Stimulated activated CD8-positive, alpha-beta memory T cell treated with anti-CD3 and anti-CD28 coated beads, Interleukin-2, amount 100 ng/mL, for 1 hour (primary cell): ENCODE data around the gene IL9R.
"Not testable (repeated sequence)": the region's sequence is repeated elsewhere in the genome, so short reads cannot be mapped to it uniquely, and the experiment has no call there.

Source experiments
- DNase-seq, 2 donors: peaks; one replicate each; pipeline ENCODE4 v3.0.0-alpha.2; 2020; ENCODE audit warnings: low read depth in 2 of 2

Gene IL9R

DNA sequence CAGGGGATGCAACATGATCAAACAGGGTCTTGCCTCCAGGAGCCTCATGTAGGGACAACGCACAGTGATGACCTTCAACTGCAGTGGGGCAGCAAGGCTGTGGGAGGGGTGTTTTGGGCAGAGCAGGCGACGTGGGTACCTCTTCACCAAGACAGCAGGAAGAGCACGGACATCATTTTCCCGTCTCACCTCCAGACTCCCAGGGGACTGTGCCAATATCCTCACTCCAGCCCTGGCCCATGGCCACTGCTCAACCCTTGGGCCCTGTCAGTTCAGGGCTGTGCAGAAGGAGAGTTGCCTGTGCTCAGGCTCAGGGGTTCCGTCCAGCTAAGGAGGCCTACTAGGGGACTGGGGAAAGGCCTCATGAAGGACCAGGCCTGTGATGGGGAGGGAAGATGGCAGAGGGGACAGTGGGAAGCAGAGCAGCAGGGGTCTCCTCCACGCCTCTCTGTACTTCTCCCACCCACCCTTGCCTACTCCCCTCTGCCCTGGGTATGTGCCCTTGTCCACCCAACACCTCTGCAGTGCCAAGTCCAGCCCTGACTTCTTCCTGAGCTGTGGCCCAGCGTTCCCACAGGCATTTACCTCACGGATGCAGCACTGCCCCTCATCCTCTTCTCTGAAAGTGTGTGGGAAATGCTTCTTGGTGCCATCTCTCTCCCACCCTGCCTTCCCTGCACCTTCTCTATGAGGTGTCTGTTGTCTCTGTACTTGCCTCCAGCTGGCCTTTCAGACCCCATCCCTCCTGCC, 1.4 kb downstream of the IL9R start:
- DNase-seq, result no peak

DNA sequence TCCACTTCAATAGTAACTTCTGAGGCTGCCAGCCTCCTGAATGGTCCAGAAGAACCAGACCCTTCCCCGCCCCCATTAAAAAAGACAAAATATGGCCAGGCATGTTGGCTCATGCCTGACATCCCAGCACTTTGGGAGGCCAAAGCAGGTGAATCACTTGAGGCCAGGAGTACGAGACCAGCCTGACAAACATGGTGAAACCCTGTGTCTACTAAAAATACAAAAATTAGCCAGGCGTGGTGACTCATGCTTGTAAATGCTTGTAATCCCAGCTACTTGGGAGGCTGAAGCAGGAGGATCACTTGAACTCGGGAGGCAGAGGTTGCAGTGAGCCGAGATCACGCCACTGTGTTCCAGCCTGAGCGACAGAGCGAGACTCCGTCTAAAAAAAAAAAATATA, 2.3 kb downstream of the IL9R start:
- not testable (repeated sequence) for DNase-seq

DNA sequence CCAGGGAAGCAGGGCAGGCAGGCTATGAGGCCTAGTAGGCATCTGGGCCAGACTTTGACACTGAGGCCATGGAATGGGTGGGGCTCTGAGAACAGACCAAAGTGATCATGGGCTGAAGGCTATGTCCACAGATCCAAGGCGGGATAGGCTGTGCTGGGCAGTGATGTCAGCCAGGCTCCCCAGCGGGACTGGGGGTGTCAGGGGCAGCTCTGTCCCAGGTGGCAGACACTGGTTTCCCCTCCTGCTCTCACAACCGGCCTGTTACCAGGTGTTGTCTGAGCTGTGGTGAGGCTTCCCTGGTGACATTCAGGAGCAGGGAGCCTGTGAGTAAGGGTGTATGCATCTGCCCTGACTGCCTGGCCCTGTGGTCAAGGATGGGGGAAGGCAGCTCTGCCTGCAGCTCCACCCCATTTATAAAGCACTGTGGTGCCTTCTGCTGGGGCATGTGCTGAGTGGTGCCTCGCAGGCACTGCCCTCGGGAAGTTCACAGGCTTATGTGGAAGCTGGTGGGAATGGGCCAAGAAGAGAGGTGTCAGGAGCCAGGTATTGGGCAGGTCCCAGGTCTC, 2.9 kb downstream of the IL9R start:
- no peak for DNase-seq

DNA sequence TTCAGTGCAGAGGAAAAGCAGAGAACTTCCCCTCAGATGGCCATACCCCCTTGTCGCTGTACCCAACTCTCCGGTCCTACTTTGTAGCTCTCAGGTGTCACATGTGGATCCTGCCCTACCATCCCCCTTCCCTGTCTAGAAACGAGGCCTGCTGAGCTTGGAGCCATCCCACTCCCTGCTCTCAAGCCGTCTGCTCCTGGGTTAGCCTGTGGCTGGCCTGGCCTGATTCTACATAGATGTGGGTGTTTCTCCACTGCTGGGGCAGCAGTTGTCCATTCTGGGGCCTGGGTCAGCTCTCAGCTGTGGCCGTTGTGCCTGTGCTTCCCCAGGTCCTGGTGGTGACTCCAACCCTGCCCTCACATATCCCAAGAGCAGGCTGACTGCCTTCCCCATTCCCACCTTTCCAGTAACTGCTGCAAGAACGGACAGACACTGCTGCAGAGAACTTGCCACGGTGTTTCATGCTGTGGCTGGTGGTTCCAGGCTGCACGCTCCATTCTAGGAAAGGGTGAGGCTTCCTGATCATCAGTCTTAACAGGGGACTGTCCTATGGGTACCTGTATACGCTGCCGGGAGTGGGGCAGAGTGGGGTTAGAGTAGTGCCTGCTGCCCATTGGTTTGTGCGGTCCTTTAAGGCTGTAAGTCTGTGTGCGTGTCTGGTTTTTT, 3.6 kb downstream of the IL9R start:
- DNase-seq, result no peak

DNA sequence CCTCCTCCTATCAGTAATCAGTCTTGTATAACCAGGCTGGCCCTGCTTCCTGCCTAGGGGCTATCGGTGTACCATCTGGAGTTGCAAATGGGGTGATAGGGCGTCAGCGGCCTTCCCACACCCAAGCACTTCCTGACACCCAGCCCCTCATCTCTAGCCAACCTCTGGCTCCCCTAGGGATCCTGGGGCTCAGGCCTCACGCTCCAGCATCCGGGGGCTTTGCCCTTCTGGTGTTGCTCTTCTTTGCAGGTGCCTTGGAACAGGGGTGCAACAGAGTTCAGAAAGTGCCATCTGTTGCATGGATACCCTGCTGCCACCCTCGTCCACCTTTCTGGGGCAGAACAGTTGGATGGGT, 4.1 kb downstream of the IL9R start:
- DNase-seq, result no peak

DNA sequence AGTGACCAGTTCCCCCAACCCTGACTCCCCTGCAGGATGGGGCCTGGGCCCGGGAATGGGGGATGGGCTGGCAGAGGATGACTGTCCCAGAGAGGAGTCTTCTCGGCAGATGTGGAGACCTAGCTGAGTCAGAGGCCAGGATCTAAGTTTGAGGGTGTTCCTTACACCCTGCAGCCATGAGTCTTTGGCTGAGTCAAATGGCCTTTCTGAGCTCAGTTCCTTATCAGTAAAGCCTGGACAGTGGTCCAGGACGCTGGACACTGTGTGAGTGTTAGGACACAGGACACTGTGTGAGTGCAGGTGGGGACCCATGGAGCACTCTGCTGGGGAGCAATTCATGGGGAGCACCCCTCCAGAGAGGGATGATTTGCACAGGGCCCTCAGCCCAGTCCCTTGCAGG, 5.0 kb downstream of the IL9R start:
- no peak for DNase-seq

DNA sequence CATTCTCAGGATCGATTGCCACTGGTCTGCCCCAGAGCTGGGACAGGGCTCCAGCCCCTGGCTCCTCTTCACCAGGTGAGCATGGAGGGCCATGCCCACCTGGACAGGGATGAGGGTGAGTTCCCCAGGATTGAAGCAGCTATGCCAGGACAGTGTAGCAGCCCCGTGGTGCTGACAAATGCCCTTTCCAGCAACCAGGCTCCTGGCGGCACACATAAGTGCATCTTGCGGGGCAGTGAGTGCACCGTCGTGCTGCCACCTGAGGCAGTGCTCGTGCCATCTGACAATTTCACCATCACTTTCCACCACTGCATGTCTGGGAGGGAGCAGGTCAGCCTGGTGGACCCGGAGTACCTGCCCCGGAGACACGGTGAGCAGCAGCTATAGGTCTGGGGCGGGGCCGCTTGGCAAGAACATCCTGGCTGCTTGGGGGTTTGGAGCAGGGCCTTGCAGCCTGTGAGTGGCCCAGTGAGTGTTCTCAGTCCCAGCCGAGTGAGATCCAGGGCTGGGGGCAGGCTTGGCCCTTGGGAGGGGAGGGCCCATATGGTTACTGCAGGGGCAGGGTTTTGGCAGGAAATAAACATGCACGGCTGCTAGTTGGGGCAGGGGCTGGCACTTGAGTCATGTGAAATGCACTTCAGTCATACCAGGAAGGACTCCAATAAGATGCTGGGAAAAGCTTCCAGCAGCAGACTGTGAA, 6.1 kb downstream of the IL9R start:
- DNase-seq, result no peak

DNA sequence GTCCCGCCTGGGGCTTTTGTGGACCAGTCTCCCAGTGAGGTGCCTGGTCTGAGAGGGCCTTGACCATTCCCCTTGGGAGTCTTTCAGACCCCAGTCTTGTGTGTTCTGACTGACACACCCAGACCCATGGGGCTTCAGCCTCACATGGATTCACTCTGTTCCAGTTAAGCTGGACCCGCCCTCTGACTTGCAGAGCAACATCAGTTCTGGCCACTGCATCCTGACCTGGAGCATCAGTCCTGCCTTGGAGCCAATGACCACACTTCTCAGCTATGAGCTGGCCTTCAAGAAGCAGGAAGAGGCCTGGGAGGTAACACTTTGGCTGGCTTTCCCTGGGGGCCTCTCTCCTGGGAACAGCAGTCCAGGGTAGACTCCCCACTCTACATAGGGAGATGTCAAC, 6.8 kb downstream of the IL9R start:
- DNase-seq, result no peak

DNA sequence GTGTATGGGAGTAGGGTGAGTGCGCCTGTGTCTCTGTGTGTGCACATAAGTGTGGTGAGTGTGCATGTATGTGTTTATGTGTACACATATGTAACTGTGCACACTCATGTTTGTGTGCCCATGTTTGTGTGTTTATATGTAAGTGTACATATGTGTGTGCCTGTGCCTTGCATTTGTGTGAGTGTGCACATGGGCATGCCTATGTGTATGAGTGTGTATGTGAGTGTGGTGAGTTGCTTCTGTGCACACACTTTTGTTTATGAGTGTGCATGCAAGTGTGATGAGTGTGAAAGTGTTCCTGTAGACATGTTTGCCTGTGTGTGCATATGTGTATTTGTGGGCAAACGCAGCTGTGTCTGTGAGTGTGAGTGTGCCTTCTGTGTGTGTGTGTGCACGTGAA, 7.2 kb downstream of the IL9R start:
- no peak for DNase-seq

DNA sequence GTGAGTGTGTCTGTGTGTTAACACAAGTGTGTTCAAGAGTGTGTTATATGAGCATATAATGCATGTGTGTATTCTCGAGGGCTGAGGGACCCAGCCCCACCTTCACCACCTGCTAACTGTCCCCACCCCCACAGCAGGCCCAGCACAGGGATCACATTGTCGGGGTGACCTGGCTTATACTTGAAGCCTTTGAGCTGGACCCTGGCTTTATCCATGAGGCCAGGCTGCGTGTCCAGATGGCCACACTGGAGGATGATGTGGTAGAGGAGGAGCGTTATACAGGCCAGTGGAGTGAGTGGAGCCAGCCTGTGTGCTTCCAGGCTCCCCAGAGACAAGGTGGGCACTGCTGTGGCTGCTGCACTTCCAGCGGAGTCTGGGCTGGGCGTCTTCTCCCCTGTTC, 7.6 kb downstream of the IL9R start:
- DNase-seq, result no peak

DNA sequence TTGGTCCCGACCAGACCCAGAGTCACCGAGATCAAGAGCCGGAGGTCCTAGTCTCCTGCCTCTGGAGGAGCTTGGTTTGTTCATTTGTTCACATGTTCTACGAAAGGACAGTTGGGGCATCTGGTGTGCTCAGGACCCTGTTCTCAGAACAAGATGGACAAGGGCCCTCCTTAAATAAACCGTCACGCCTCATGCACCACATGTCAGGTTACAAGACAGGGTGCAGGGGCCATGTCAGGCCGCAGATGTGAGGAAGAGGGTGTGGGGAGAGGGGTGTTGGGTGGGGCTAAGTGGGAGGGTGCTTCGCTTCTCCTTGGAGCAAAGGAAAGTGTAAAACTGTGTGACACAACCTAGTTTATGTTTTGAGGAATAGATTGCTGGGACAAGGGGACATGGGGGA, 9.0 kb downstream of the IL9R start:
- DNase-seq, result not testable (repeated sequence)

DNA sequence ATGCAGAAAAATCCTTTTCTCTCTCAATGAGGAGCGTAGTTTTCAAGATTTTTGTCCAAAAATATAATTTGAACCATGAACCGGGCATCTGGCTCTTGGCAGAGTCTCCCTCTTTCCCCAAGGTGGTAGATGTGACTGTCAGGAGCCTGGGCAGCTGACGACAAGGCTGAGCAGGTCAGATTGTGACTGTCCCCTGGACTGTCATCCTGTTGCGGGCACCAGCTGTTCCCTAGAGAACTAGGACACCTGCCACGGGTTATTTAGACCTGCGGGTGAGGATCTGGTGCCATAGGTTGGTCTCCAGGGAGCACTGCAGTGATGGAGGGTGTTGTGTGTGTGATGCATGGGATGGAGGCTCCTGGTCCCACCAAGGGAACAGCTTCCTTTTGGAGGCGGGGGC, 10.9 kb downstream of the IL9R start:
- not testable (repeated sequence) for DNase-seq

DNA sequence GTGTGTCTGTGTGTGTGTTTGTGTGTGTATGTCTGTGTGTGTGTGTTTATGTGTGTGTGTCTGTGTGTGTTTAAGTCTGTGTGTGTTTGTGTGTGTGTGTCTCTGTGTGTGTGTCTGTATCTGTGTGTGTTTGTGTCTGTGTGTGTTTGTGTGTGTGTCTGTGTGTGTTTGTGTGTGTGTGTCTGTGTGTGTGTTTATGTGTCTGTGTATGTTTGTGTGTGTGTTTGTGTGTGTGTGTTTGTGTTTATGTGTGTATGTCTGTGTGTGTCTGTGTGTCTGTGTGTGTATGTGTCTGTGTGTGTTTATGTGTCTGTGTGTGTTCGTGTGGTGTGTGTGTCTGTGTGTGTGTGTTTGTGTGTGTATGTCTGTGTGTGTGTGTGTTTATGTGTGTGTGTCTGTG, 11.4 kb downstream of the IL9R start:
- DNase-seq, result no peak

DNA sequence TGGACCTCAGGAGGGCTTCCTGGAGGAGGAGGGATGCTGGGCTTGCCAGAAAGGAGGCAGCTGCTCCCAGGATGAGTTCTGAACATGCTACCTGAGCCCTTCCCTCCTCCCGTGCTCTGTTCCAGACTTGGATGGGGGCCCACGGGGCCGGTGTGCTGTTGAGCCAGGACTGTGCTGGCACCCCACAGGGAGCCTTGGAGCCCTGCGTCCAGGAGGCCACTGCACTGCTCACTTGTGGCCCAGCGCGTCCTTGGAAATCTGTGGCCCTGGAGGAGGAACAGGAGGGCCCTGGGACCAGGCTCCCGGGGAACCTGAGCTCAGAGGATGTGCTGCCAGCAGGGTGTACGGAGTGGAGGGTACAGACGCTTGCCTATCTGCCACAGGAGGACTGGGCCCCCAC, 12.2 kb downstream of the IL9R start:
- DNase-seq, result not testable (repeated sequence)

DNA sequence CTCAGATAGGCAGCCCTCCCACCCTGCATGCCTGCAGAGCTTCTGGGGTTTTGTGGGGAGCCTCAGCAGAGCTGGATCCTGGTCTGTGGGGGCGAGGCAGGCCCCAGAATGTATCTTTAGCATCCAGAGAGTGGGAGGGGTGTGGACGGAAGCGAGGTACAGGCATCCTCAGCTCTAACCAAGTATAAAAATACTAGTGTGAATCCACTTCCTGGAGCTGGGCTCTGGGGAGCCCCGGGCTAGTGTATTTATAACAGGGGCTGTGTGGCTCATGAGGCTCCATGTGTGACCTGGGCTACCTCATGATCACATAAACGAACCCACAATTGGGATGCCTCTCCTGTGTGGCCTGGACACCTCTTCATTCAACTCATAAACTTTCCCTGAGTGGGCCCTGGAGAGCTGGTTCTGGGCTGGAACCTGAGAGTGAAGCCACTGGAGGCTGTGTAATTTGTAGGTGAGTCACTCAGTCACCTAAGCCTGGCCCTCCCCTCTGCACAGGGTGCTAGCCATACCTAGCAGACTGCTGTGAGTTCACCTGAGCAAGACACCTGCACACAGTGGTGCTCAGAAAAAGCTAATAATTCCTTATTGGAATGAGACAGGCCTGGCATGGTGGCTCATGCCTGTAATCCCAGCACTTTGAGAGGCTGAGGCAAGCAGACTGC, 15.9 kb downstream of the IL9R start:
- not testable (repeated sequence) for DNase-seq

DNA sequence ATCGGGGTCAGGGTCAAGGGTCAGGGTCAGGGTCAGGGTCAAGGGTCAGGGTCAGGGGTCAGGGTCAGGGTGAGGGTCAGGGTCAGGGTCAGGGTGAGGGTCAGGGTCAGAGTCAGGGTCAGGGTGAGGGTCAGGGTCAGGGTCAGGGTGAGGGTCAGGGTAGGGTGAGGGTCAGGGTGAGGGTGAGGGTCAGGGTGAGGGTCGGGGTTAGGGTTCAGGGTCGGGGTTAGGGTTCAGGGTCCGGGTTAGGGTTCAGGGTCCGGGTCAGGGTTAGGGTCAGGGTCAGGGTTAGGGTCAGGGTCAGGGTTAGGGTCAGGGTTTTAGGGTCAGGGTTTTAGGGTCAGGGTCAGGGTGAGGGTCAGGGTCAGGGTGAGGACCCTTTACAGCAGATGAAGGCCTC, 22.4 kb downstream of the IL9R start:
- DNase-seq, result not testable (repeated sequence)

DNA sequence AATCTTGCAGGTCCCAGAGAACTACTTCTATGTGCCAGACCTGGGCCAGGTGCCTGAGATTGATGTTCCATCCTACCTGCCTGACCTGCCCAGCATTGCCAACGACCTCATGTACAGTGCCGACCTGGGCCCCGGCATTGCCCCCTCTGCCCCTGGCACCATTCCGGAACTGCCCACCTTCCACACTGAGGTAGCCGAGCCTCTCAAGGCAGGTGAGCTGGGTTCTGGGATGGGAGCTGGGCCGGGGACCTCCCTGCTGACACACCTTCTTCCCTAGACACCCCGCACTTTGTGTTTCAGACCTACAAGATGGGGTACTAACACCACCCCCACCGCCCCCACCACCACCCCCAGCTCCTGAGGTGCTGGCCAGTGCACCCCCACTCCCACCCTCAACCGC, 25.5 kb downstream of the IL9R start:
- not testable (repeated sequence) for DNase-seq

DNA sequence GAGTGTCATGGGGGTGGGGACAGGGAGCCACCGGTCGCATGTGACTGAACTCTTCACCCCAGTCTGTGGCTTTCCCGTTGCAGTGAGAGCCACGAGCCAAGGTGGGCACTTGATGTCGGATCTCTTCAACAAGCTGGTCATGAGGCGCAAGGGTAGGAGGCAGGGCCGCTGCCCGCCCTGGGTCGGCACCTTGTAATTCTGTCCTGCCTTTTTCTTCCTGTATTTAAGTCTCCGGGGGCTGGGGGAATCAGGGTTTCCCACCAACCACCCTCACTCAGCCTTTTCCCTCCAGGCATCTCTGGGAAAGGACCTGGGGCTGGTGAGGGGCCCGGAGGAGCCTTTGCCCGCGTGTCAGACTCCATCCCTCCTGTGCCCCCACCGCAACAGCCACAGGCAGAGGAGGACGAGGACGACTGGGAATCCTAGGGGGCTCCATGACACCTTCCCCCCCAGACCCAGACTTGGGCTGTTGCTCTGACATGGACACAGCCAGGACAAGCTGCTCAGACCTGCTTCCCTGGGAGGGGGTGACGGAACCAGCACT, 27.5 kb downstream of the IL9R start:
- not testable (repeated sequence) for DNase-seq

DNA sequence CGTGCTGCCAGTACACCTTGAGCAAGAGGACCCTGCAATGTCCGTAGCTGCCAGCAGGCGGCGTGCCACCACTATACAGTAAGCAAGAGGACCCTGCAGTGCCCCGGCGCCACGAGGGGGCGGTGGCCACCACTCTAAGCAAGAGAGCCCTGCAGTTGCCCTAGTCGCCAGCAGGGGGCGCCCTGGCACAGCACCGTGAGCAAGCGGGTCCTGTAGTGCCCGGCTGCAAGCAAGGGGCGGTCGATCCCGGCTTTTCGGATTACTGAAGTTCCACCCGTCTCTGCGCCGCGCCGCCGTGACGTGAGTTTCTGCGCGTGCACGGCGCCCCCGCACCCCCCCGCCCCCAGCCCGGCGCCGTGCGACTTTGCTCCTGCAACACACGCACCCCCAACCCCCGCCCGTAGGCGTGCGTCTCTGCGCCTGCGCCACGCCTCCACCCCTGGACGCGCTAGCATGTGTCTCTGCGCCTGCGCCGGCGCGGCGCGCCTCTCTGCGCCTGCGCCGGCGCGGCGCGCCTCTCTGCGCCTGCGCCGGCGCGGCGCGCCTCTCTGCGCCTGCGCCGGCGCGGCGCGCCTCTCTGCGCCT, 31.2 kb downstream of the IL9R start:
- not testable (repeated sequence) for DNase-seq

DNA sequence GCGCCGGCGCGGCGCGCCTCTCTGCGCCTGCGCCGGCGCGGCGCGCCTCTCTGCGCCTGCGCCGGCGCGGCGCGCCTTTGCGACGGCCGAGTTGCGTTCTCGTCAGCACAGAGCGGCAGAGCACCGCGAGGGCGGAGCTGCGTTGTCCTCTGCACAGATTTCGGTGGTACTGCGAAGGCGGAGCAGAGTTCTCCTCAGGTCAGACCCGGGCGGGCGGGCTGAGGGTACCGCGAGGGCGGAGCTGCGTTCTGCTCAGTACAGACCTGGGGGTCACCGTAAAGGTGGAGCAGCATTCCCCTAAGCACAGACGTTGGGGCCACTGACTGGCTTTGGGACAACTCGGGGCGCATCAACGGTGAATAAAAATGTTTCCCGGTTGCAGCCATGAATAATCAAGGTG, 31.8 kb downstream of the IL9R start:
- DNase-seq, result not testable (repeated sequence)

DNA sequence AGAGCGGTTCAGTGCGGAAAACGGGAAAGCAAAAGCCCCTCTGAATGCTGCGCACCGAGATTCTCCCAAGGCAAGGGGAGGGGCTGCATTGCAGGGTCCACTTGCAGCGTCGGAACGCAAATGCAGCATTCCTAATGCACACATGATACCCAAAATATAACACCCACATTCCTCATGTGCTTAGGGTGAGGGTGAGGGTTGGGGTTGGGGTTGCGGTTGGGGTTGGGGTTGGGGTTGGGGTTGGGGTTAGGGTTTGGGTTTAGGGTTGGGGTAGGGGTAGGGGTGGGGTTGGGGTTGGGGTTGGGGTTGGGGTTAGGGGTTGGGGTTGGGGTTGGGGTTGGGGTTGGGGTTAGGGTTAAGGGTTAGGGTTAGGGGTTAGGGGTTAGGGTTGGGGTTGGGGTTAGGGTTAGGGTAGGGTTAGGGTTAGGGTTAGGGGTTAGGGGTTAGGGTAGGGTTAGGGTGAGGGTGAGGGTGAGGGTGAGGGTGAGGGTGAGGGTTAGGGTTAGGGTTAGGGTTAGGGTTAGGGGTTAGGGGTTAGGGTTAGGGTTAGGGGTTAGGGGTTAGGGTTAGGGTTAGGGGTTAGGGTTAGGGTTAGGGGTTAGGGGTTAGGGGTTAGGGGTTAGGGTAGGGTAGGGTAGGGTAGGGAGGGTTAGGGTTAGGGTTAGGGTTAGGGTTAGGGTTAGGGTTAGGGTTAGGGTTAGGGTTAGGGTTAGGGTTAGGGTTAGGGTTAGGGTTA, 32.4 kb downstream of the IL9R start:
- DNase-seq, result not testable (repeated sequence)
